ENCODE measurements around the gene MAB21L3.
A peak's percentile ranks its signal among the peaks of the same experiment; 100 is the strongest.

The MAB21L3 gene

GRCh38 chr1:116112388-116113140, 1.4 kb downstream of the MAB21L3 start:
- no peak for DNase-seq

GRCh38 chr1:116113615-116114014, 2.4 kb downstream of the MAB21L3 start:
- DNase-seq: no peak

GRCh38 chr1:116115476-116116439, 4.6 kb downstream of the MAB21L3 start:
- DNase-seq: no peak

- DNase-seq: no peak
Measured at GRCh38 chr1:116118471-116118870, 7.3 kb downstream of the MAB21L3 start.

GRCh38 chr1:116119876-116120275, 8.7 kb downstream of the MAB21L3 start:
- DNase-seq: no peak

GRCh38 chr1:116122955-116123757, 12.0 kb downstream of the MAB21L3 start:
- DNase-seq: no peak

GRCh38 chr1:116123837-116124533, 12.8 kb downstream of the MAB21L3 start:
- DNase-seq: no peak

GRCh38 chr1:116125758-116126157, 14.6 kb downstream of the MAB21L3 start:
- no peak for DNase-seq

- DNase-seq: no peak
Measured at GRCh38 chr1:116126281-116126680, 15.1 kb downstream of the MAB21L3 start.

GRCh38 chr1:116127123-116127847, 16.1 kb downstream of the MAB21L3 start:
- DNase-seq: no peak

- no peak for DNase-seq
Measured at GRCh38 chr1:116127848-116128540, 16.8 kb downstream of the MAB21L3 start.

GRCh38 chr1:116128664-116129063, 17.5 kb downstream of the MAB21L3 start:
- peak; percentile 46 for DNase-seq

GRCh38 chr1:116129537-116129936, 18.3 kb downstream of the MAB21L3 start:
- no peak for DNase-seq

- no peak for DNase-seq
Measured at GRCh38 chr1:116130356-116130755, 19.2 kb downstream of the MAB21L3 start.

- DNase-seq: no peak
Measured at GRCh38 chr1:116131170-116131569, 20.0 kb downstream of the MAB21L3 start.

GRCh38 chr1:116131866-116132605, 20.8 kb downstream of the MAB21L3 start:
- DNase-seq: no peak

GRCh38 chr1:116133696-116134475, 22.7 kb downstream of the MAB21L3 start:
- DNase-seq: no peak

GRCh38 chr1:116134476-116134773, 23.2 kb downstream of the MAB21L3 start:
- no peak for DNase-seq

GRCh38 chr1:116138277-116138792, 27.1 kb downstream of the MAB21L3 start:
- no peak for DNase-seq
